Naive B cell (primary cell): ENCODE data around the gene AGAP2. TPM values are rescaled to one million over a fixed set of nuclear protein-coding genes. Genes with fewer than 3 reads are reported as not detected.

Experiments
- ATAC-seq, 2 donors: fragments of 150-1000 bp; cut with Tn5 transposase; 2 replicates each; pipeline ENCODE4 v1.10.0; 2021; ENCODE audit warnings: low read depth in 2 of 2, mild to moderate bottlenecking in 2 of 2, moderate library complexity in 2 of 2
- DNase-seq: peaks from one replicate; pipeline ENCODE4 v3.0.0; 2022
- H3K27ac Mint-ChIP-seq, 6 donors: one replicate each; pipeline ENCODE4 v1.8.0; 2020 to 2022; ENCODE audit warnings: mild to moderate bottlenecking in 6 of 6, mixed read lengths in 6 of 6, moderate library complexity in 5 of 6, inconsistent platforms in 2 of 6
- H3K27me3 Mint-ChIP-seq, 3 donors: one replicate each; pipeline ENCODE4 v1.8.0; 2021 to 2022; ENCODE audit warnings: mixed read lengths in 3 of 3, mild to moderate bottlenecking in 1 of 3
- H3K36me3 Mint-ChIP-seq, 2 donors: one replicate each; pipeline ENCODE4 v1.8.0; 2020 to 2022; ENCODE audit warnings: mixed read lengths in 2 of 2, inconsistent platforms in 1 of 2, mild to moderate bottlenecking in 1 of 2
- H3K4me1 Mint-ChIP-seq, 3 donors: one replicate each; pipeline ENCODE4 v1.8.0; 2020 to 2022; ENCODE audit warnings: mixed read lengths in 3 of 3, inconsistent platforms in 1 of 3, mild to moderate bottlenecking in 1 of 3, moderate library complexity in 1 of 3
- H3K4me3 Mint-ChIP-seq, 8 donors: one replicate each; pipeline ENCODE4 v1.8.0; 2020 to 2022; ENCODE audit warnings: mild to moderate bottlenecking in 8 of 8, mixed read lengths in 8 of 8, moderate library complexity in 8 of 8, inconsistent platforms in 2 of 8
- H3K9me3 Mint-ChIP-seq, 7 donors: one replicate each; pipeline ENCODE4 v1.8.0; 2020 to 2022; ENCODE audit warnings: mixed read lengths in 7 of 7, mild to moderate bottlenecking in 5 of 7, inconsistent platforms in 2 of 7, moderate library complexity in 1 of 7
- polyA plus RNA-seq, 6 donors: library from polyadenylated mRNA; unstranded; fragments of 300-500 nt; fragmentation: Illumina TruSeq; gene quantifications; one replicate each; pipeline ENCODE4 v1.2.3, GENCODE V29; 2021; ENCODE audit warnings: low read depth in 6 of 6

Gene AGAP2
- polyA plus RNA-seq, 6 donors from 2014 or later = 1.2 to 4.0 (median 2.1) TPM

- Mint-ChIP-seq H3K4me1 (peaks cover 39 to 48% (median 47%) of the 10 kb centered on the region in 3 donors), H3K27me3 (peaks cover 14 to 40% (median 30%) of the 10 kb centered on the region in 3 donors), H3K27ac (peak overlapping the region in 4 of 6 donors; percentile 34 to 84 (median 68)), H3K36me3 (peaks cover 0 to 5% of the 10 kb centered on the region in 2 donors), H3K4me3 (peak overlapping the region; percentile 81 to 94 (median 90)), H3K9me3 (no peaks in the 10 kb centered on the region)
- ATAC-seq = peak; percentile 76 to 78
- no peak for DNase-seq
These were observed 26.6 kb upstream of the AGAP2 start for GRCh38 chr12:57765003-57765697.

- H3K27ac Mint-ChIP-seq = peak overlapping the region in 3 of 6 donors; percentile 34 to 79 (median 71)
- H3K4me3 Mint-ChIP-seq = peak overlapping the region in 7 of 8 donors; percentile 81 to 93 (median 90)
- DNase-seq (no peak), ATAC-seq (peak; percentile 21 to 24)
- H3K4me1 Mint-ChIP-seq = peaks cover 41 to 52% (median 49%) of the 10 kb centered on the region in 3 donors
- H3K36me3 Mint-ChIP-seq = peaks cover 0 to 4% of the 10 kb centered on the region in 2 donors
- H3K27me3 Mint-ChIP-seq = peaks cover 14 to 40% (median 30%) of the 10 kb centered on the region in 3 donors
- no peaks in the 10 kb centered on the region for H3K9me3 Mint-ChIP-seq
These were observed 26.1 kb upstream of the AGAP2 start for GRCh38 chr12:57764662-57765002.

GRCh38 chr12:57763881-57764661 lies 25.5 kb upstream of the AGAP2 start:
- Mint-ChIP-seq H3K4me1 (peaks cover 46 to 57% (median 54%) of the 10 kb centered on the region in 3 donors), H3K27ac (peak overlapping the region in 1 of 6 donors; percentile 37), H3K4me3 (peak overlapping the region; percentile 9 to 93 (median 90)), H3K27me3 (peaks cover 14 to 40% (median 30%) of the 10 kb centered on the region in 3 donors), H3K36me3 (peaks cover 0 to 8% of the 10 kb centered on the region in 2 donors), H3K9me3 (no peaks in the 10 kb centered on the region)
- no peak for ATAC-seq
- no peak for DNase-seq

GRCh38 chr12:57762463-57762862 lies 23.9 kb upstream of the AGAP2 start:
- H3K4me3 Mint-ChIP-seq = peak overlapping the region in 1 of 8 donors; percentile 81
- DNase-seq (no peak), ATAC-seq (no peak)
- no peaks in the 10 kb centered on the region for H3K9me3 Mint-ChIP-seq
- H3K36me3 Mint-ChIP-seq = peaks cover 7 to 8% of the 10 kb centered on the region in 2 donors
- no peak overlapping the region for H3K27ac Mint-ChIP-seq
- peaks cover 52 to 66% (median 65%) of the 10 kb centered on the region in 3 donors for H3K4me1 Mint-ChIP-seq
- peaks cover 11 to 30% (median 29%) of the 10 kb centered on the region in 3 donors for H3K27me3 Mint-ChIP-seq

- ATAC-seq (no peak), DNase-seq (no peak)
- H3K4me3 Mint-ChIP-seq = peak overlapping the region in 1 of 8 donors; percentile 6
- peaks cover 4 to 25% (median 19%) of the 10 kb centered on the region in 3 donors for H3K27me3 Mint-ChIP-seq
- peaks cover 7 to 8% of the 10 kb centered on the region in 2 donors for H3K36me3 Mint-ChIP-seq
- H3K4me1 Mint-ChIP-seq = peaks cover 56 to 69% (median 68%) of the 10 kb centered on the region in 3 donors
- H3K9me3 Mint-ChIP-seq = no peaks in the 10 kb centered on the region
- H3K27ac Mint-ChIP-seq = peak overlapping the region in 1 of 6 donors; percentile 53
These were observed 23.0 kb upstream of the AGAP2 start for GRCh38 chr12:57761391-57761998.

- ATAC-seq = no peak
- peaks cover 7 to 8% of the 10 kb centered on the region in 2 donors for H3K36me3 Mint-ChIP-seq
- H3K9me3 Mint-ChIP-seq = no peaks in the 10 kb centered on the region
- DNase-seq = no peak
- peaks cover 54 to 67% (median 65%) of the 10 kb centered on the region in 3 donors for H3K4me1 Mint-ChIP-seq
- H3K27ac Mint-ChIP-seq = peak overlapping the region in 1 of 6 donors; percentile 26
- peak overlapping the region in 1 of 8 donors; percentile 74 for H3K4me3 Mint-ChIP-seq
- H3K27me3 Mint-ChIP-seq = peaks cover 0 to 15% (median 13%) of the 10 kb centered on the region in 3 donors
These were observed 21.9 kb upstream of the AGAP2 start for GRCh38 chr12:57760347-57760982.

- Mint-ChIP-seq H3K9me3 (no peaks in the 10 kb centered on the region), H3K4me3 (peak overlapping the region in 3 of 8 donors; percentile 16 to 74 (median 45)), H3K27me3 (peaks cover 0 to 6% (median 5%) of the 10 kb centered on the region in 3 donors), H3K4me1 (peaks cover 50 to 62% (median 59%) of the 10 kb centered on the region in 3 donors), H3K36me3 (peaks cover 7 to 8% of the 10 kb centered on the region in 2 donors), H3K27ac (peak overlapping the region in 4 of 6 donors; percentile 49 to 76 (median 70))
- no peak for DNase-seq
- peak in 1 of 2 donors; percentile 11 for ATAC-seq
These were observed 20.9 kb upstream of the AGAP2 start for GRCh38 chr12:57759360-57759980.

GRCh38 chr12:57758552-57759359 lies 20.2 kb upstream of the AGAP2 start:
- peaks cover 53 to 64% (median 59%) of the 10 kb centered on the region in 3 donors for H3K4me1 Mint-ChIP-seq
- H3K27me3 Mint-ChIP-seq = no peaks in the 10 kb centered on the region
- H3K4me3 Mint-ChIP-seq = peak overlapping the region in 4 of 8 donors; percentile 44 to 74 (median 52)
- no peak for DNase-seq
- peaks cover 7 to 8% of the 10 kb centered on the region in 2 donors for H3K36me3 Mint-ChIP-seq
- no peak for ATAC-seq
- peak overlapping the region in 2 of 6 donors; percentile 49 to 74 for H3K27ac Mint-ChIP-seq
- no peaks in the 10 kb centered on the region for H3K9me3 Mint-ChIP-seq

GRCh38 chr12:57757771-57758170 lies 19.2 kb upstream of the AGAP2 start:
- peaks cover 61 to 66% (median 65%) of the 10 kb centered on the region in 3 donors for H3K4me1 Mint-ChIP-seq
- peak overlapping the region in 1 of 6 donors; percentile 83 for H3K27ac Mint-ChIP-seq
- peaks cover 7 to 8% of the 10 kb centered on the region in 2 donors for H3K36me3 Mint-ChIP-seq
- H3K4me3 Mint-ChIP-seq = peak overlapping the region in 3 of 8 donors; percentile 30 to 55 (median 46)
- no peaks in the 10 kb centered on the region for H3K27me3 Mint-ChIP-seq
- DNase-seq (no peak), ATAC-seq (no peak)
- H3K9me3 Mint-ChIP-seq = no peaks in the 10 kb centered on the region

- H3K4me1 Mint-ChIP-seq = peaks cover 64 to 76% (median 74%) of the 10 kb centered on the region in 3 donors
- ATAC-seq (peak; percentile 18 to 20), DNase-seq (peak; percentile 60)
- H3K27ac Mint-ChIP-seq = peak overlapping the region; percentile 66 to 98 (median 95)
- no peaks in the 10 kb centered on the region for H3K27me3 Mint-ChIP-seq
- H3K9me3 Mint-ChIP-seq = no peaks in the 10 kb centered on the region
- H3K36me3 Mint-ChIP-seq = peaks cover 7 to 8% of the 10 kb centered on the region in 2 donors
- H3K4me3 Mint-ChIP-seq = peak overlapping the region; percentile 83 to 96 (median 92)
These were observed 18.1 kb upstream of the AGAP2 start for GRCh38 chr12:57756406-57757341.
